MM.1S (cell line): ENCODE measurements around the gene VEGFB.

ENCODE experiments used
- EZH2 ChIP-seq: fragments of 300-600 bp; sonication (generic); optimal IDR thresholded peaks from 2 replicates; pipeline ENCODE3; 2017; ENCODE audit warnings: low read depth, mild to moderate bottlenecking, antibody characterized with exemption, low read length, mixed read lengths
- EZH2phosphoT487 ChIP-seq: fragments of 300-600 bp; sonication (generic); IDR thresholded peaks from 2 replicates; pipeline ENCODE4 v1.6.1; 2018; ENCODE audit warnings: antibody characterized with exemption, low read length
- TF ChIP-seq, protein P1 (sequence below): fragments of 300-600 bp; sonication (generic); IDR thresholded peaks from 2 replicates; pipeline ENCODE4 v1.5.1; 2016; ENCODE audit warnings: antibody characterized with exemption, low read length, mixed read lengths

DNA sequence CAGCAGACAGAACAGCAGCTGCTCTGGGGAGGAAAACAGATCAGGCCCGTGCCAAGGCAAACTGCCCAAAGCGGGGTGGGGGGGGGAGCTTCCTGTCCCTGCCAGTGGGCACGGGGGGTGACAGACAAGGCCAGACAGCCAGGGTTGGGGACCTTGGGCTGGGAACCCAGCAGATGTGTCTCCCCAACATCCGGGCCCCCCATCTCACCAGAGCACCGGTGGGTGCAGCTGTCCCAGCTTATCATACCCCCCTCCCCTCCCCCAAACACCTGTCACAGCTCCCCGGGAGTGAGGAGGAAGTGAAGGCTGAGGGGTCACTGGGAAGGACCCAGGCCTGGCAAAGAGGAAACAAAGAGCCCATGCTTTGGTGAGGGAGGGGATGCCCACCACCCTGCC, 11.0 kb downstream of the VEGFB start:
- TF ChIP-seq, protein P1, sequence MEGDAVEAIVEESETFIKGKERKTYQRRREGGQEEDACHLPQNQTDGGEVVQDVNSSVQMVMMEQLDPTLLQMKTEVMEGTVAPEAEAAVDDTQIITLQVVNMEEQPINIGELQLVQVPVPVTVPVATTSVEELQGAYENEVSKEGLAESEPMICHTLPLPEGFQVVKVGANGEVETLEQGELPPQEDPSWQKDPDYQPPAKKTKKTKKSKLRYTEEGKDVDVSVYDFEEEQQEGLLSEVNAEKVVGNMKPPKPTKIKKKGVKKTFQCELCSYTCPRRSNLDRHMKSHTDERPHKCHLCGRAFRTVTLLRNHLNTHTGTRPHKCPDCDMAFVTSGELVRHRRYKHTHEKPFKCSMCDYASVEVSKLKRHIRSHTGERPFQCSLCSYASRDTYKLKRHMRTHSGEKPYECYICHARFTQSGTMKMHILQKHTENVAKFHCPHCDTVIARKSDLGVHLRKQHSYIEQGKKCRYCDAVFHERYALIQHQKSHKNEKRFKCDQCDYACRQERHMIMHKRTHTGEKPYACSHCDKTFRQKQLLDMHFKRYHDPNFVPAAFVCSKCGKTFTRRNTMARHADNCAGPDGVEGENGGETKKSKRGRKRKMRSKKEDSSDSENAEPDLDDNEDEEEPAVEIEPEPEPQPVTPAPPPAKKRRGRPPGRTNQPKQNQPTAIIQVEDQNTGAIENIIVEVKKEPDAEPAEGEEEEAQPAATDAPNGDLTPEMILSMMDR = no peak
- no peak for TF ChIP-seq EZH2
- TF ChIP-seq EZH2phosphoT487 = no peak
